Measurements from ENCODE around the gene CAMKV. TPM values are rescaled to one million over a fixed set of nuclear protein-coding genes. Genes with fewer than 3 reads are reported as not detected.
"Not testable (repeated sequence)": the region's sequence is repeated elsewhere in the genome, so short reads cannot be mapped to it uniquely, and the experiment has no call there.

Gene CAMKV
- not detected for total RNA-seq
- total RNA-seq (2013) = 0.14 TPM

- Mint-ChIP-seq H3K36me3 (no peaks in the 10 kb centered on the region), H3K27me3 (ENCODE audit: low read depth in 2 of 2) (peaks cover 19 to 29% of the 10 kb centered on the region in 2 donors), H3K9me3 (no peaks in the 10 kb centered on the region), H3K4me1 (no peaks in the 10 kb centered on the region), H3K27ac (no peak within 1 kb of the TSS), H3K4me3 (no peak within 1 kb of the TSS)
- no peak for TF ChIP-seq CTCF (IDR thresholded peaks at IDR 0.05)
- peaks cover 13% of the 10 kb centered on the region for H3K27me3 ChIP-seq (ENCODE audit: control insufficient read depth, insufficient read depth, low read length)
- H3K4me1 ChIP-seq (ENCODE audit: control insufficient read depth, insufficient read depth, low read length) = peaks cover 12% of the 10 kb centered on the region
- ATAC-seq (peak in 2 of 3 donors; percentile 66 to 69), DNase-seq (peak in 1 of 2 donors; percentile 47)
- H3K9me3 ChIP-seq (ENCODE audit: control insufficient read depth, insufficient read depth, low read length) = peaks cover 5% of the 10 kb centered on the region
- intact Hi-C loops (cut with micrococcal nuclease) = no loop called here
- no peak within 1 kb of the TSS for H3K4me3 ChIP-seq (ENCODE audit: low read length)
- H3K27ac ChIP-seq (ENCODE audit: low read length) = no peak within 1 kb of the TSS
- 2% methylated on average over 59 of the region's 59 CpGs for WGBS (ENCODE audit: insufficient coverage)
- H3K36me3 ChIP-seq (ENCODE audit: control insufficient read depth, insufficient read depth, low read length) = no peaks in the 10 kb centered on the region
Measured at GRCh38 chr3:49869525-49870126, at the start of gene CAMKV. Gene CAMKV (minus strand): TSS chr3:49869906. CDS start chr3:49862388, 7,518 bp downstream.

- H3K4me3 ChIP-seq (ENCODE audit: low read length); H3K27ac Mint-ChIP-seq; H3K27ac ChIP-seq (ENCODE audit: low read length); H3K27me3 ChIP-seq (ENCODE audit: control insufficient read depth, insufficient read depth, low read length); ATAC-seq; H3K36me3 Mint-ChIP-seq; H3K27me3 Mint-ChIP-seq (ENCODE audit: low read depth in 2 of 2); intact Hi-C loops (cut with micrococcal nuclease); H3K4me1 ChIP-seq (ENCODE audit: control insufficient read depth, insufficient read depth, low read length); H3K36me3 ChIP-seq (ENCODE audit: control insufficient read depth, insufficient read depth, low read length); DNase-seq; H3K9me3 ChIP-seq (ENCODE audit: control insufficient read depth, insufficient read depth, low read length); H3K4me3 Mint-ChIP-seq; H3K4me1 Mint-ChIP-seq; H3K9me3 Mint-ChIP-seq: not testable (repeated sequence)
- WGBS (ENCODE audit: insufficient coverage) = 89% methylated on average over 19 of the region's 19 CpGs
Measured at GRCh38 chr3:49917806-49918590, 48.3 kb upstream of the CAMKV start.

- Mint-ChIP-seq H3K27ac (no peak overlapping the region), H3K36me3 (no peaks in the 10 kb centered on the region), H3K4me1 (peaks cover 0 to 9% of the 10 kb centered on the region in 2 donors), H3K27me3 (ENCODE audit: low read depth in 2 of 2) (no peaks in the 10 kb centered on the region), H3K4me3 (no peak overlapping the region), H3K9me3 (no peaks in the 10 kb centered on the region)
- no peak overlapping the region for H3K4me3 ChIP-seq (ENCODE audit: low read length)
- 98% methylated on average over 5 of the region's 5 CpGs for WGBS (ENCODE audit: insufficient coverage)
- no peaks in the 10 kb centered on the region for H3K27me3 ChIP-seq (ENCODE audit: control insufficient read depth, insufficient read depth, low read length)
- no peak for ATAC-seq
- peaks cover 4% of the 10 kb centered on the region for H3K36me3 ChIP-seq (ENCODE audit: control insufficient read depth, insufficient read depth, low read length)
- no peaks in the 10 kb centered on the region for H3K9me3 ChIP-seq (ENCODE audit: control insufficient read depth, insufficient read depth, low read length)
- intact Hi-C loops (cut with micrococcal nuclease) = no loop called here
- peaks cover 5% of the 10 kb centered on the region for H3K4me1 ChIP-seq (ENCODE audit: control insufficient read depth, insufficient read depth, low read length)
- no peak overlapping the region for H3K27ac ChIP-seq (ENCODE audit: low read length)
- TF ChIP-seq CTCF (IDR thresholded peaks at IDR 0.05) = no peak
- no peak for DNase-seq
Measured at GRCh38 chr3:49916686-49917085, 47.0 kb upstream of the CAMKV start.

- Histone ChIP-seq H3K9me3 (ENCODE audit: control insufficient read depth, insufficient read depth, low read length) (no peaks in the 10 kb centered on the region), H3K4me1 (ENCODE audit: control insufficient read depth, insufficient read depth, low read length) (peaks cover 5% of the 10 kb centered on the region), H3K4me3 (ENCODE audit: low read length) (no peak overlapping the region), H3K27ac (ENCODE audit: low read length) (no peak overlapping the region), H3K36me3 (ENCODE audit: control insufficient read depth, insufficient read depth, low read length) (peaks cover 11% of the 10 kb centered on the region), H3K27me3 (ENCODE audit: control insufficient read depth, insufficient read depth, low read length) (no peaks in the 10 kb centered on the region)
- no peak overlapping the region for H3K4me3 Mint-ChIP-seq
- DNase-seq (no peak), ATAC-seq (no peak)
- no peaks in the 10 kb centered on the region for H3K27me3 Mint-ChIP-seq (ENCODE audit: low read depth in 2 of 2)
- H3K27ac Mint-ChIP-seq = no peak overlapping the region
- no peak for TF ChIP-seq CTCF (IDR thresholded peaks at IDR 0.05)
- intact Hi-C loops (cut with micrococcal nuclease) = no loop called here
- no peaks in the 10 kb centered on the region for H3K9me3 Mint-ChIP-seq
- H3K36me3 Mint-ChIP-seq = no peaks in the 10 kb centered on the region
- WGBS (ENCODE audit: insufficient coverage) = 81% methylated on average over 2 of the region's 2 CpGs
- H3K4me1 Mint-ChIP-seq = peaks cover 0 to 9% of the 10 kb centered on the region in 2 donors
Measured at GRCh38 chr3:49914906-49915305, 45.2 kb upstream of the CAMKV start.

Measured in natural killer cell (primary cell).